Head of caudate nucleus (tissue), 42 donors: ENCODE data around the gene CRYBG3.
A peak's percentile ranks its signal among the peaks of the same experiment; 100 is the strongest.

Experiments
- DNase-seq, 42 donors: peaks; one replicate each; pipeline versions ENCODE4 v3.0.0 to v3.0.0-alpha.2; 2020 to 2021; ENCODE audit warnings: mixed read lengths in 7 of 42
- intact Hi-C: fragments of 100-400 bp; cut with DNase I; formaldehyde crosslinking; loops from one replicate; pipeline ENCODE4 v1.15.0; 2022

Gene CRYBG3

DNA sequence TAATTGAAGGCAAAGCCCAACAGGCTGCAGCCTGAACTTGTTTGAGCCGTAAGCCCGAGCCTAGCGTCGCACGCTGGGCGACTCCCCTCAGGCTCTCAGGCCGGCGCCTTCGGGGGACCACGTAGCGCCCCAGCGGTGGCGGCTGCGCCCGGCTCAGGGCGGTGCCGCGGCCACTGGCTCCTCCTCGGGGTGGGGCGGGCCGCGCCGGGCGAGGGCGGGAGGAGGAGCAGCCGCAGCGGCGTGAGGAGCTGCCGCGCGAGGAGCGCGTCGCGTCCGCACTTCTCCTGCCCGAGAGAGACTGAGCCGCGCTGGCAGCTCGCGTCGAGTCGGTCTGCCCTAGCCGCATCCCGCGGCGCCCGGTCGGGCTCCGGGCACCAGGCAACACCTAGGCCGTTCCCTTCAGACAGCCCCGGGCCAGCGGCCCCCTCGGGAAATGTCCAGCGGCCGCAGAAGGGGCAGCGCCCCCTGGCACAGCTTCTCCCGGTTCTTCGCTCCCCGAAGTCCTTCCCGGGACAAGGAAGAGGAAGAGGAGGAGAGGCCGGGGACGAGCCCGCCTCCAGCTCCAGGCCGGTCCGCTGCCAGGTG lies at the start of gene CRYBG3:
Gene CRYBG3 (plus strand): TSS at position 238 of the 585 bp plus-strand sequence. CDS start 196 bp downstream, at position 434.
- intact Hi-C loops, result loop anchor here (5.0 to 10.0 kb wide), 2 partner anchors 53 to 150 kb away; partner anchors contain the start of gene RIOX2
- peak; percentile 54 to 94 (median 88) for DNase-seq

DNA sequence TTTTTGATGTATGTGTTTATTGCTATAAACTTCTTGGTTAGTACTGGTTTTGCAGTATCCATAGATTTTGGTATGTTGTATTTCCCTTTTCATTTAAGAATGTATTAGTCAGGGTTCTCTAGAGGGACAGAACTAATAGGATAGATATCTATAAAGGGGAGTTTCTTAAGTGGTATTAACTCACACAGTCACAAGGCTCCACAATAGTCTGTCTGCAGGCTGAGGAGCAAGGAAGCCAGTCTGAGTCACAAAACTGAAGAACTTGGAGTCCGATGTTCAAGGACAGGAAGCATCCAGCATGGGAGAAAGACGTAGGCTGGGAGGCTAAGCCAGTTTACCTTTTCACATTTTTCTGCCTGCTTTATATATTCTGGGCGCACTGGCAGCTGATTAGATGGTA lies 48.9 kb upstream of the CRYBG3 start:
- intact Hi-C loops, result no loop called here
- DNase-seq, result no peak

DNA sequence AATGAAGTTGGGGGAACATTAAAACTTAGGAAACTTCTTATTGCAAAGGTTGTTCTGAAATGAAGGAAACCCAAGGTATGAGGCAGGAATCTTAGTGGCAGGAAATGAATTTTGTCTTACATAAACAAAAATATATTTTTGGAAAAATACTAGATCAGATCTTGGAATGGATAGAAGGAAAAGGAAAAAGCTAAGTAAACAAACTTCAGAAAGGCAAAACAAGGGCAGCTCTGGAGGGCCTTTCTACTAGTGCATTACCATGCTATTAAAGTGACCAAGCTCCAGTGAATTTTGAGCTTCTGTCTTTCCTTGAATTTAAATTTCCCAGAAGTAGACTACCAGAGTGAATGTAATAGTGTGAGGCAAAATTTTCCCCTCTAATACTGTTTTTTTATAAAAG lies 43.7 kb upstream of the CRYBG3 start:
- intact Hi-C loops, result no loop called here
- DNase-seq, result no peak

DNA sequence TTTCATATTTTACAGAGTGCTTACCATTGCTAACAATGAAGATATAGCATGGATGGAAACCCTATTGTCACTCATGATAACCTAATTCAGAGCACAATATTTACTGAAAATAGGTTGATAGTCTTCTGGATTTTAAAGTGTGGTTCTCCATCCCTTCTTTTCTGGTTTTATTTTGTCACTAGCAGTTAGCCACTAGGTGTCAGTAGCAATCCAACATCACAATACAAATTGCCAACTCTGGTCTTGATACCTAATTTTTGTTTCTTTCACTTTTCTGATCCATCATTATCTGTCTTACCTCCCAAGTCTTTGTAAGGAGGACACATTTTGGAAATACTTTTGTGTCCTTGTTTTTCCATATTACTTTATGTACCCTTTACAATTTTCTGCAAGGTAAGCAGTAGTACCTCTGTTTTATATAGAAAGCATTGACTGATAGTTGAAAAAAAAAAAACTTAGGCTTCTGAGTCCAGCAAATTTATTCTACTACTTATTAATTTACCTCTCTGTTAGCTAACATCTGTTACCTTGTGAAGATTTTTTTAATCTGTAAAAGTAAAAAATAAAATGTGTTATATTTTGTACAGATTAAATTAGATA lies 28.3 kb upstream of the CRYBG3 start:
- intact Hi-C loops, result loop anchor here (5.0 kb wide), 1 partner anchor 229 kb away; no protein-coding TSS in a partner anchor
- peak in 8 of 42 donors; percentile 14 to 63 (median 24) for DNase-seq

DNA sequence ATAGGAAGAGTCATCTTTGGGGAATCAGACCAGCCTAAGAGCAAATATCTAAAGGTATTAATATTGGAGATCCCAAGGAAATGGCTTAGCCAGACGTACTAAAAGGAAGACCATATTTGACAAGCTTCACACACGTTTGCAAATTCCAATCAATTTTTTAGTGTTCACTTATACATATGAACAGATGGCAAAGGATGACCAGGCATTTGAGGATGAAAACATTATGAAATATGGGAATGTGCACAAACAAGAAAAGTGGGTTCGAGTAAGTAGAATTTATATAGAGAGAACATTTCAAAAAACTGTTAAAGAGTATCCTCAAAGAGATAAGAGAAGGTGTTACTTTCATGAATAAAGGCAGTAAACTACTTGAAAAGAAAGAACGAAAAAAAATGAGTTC lies 25.9 kb upstream of the CRYBG3 start:
- DNase-seq, result no peak
- intact Hi-C loops, result no loop called here

DNA sequence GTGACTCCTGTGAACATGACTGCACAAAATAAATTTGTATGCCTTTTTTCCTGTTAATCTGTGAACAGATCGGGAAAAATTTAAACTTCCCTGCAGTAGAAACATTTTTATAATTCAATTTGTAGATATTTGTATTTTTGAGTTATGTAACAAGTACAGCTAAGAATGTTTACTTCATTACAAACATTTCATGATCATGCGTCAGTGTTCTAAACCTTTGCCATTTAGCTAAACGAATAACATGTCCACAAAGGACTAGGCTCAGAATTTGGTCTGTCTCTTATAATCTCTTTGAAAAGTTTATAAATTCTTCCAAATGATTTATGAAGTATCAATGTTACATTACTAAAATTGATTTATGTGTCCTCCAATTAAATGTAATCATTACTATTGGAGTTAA lies 17.3 kb upstream of the CRYBG3 start:
- DNase-seq, result no peak
- intact Hi-C loops, result no loop called here

DNA sequence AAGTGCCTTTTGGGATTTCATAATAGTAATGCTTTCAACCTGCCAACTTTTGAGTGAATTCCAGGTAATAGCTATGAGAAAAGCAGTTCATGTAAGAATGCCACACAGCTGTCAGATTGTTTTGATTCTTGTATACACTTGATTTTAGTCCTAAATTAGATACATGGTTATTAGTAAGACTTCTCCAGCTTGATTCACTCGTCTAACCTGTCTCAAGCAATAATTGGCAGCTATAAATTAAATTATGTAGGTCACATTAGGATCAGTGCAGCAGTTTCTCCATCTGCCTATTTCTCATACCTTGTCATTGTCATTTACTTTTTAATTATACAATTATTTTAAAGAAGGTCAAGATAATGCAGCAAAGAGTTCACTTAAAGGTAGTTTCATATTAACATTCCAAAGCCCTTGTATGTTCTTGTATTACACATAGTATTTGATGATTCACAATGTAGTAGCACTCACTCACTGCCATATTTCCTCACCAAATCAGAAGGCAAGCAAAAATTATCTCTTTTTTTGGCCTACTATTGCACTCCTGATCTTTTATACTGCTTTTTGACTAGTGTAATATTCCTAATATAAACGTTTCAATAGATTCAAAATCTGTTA lies 10.9 kb upstream of the CRYBG3 start:
- DNase-seq, result no peak
- intact Hi-C loops, result no loop called here

DNA sequence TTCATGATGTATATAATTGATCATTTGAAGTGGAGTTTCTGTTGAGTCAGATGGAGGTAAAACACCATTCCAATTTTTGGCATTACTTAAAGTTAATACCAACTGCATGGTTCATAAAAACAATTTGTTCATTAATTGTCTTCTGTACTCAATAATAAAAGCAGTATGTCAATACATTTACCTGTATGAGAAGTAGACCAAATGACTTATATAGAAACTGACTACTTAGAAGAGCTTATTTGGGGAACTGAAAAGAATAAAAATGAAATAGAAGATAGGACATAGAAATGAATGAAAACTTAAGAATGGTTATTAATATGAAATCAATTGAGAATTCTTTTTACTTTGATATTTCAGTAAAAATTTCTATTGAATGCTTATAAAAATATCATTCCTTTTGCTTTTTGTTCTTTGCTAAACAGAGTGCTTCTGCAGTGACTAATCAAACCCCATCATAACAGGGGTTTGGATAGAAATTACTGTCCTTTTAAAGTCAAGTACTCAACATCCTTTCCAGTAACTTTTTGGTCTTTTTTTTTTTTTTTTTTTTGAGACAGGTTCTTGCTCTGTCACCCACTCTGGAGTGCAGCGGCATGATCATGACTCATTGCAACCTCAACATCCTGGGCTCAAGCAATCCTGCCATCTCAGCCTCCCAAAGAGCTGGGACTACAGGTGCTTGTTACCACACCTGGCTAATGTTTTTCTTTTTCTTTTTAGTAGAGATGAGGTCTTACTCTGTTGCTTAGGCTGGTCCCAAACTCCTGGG lies 6.5 kb upstream of the CRYBG3 start:
- intact Hi-C loops, result no loop called here
- DNase-seq, result peak in 3 of 42 donors; percentile 22 to 42 (median 38)

DNA sequence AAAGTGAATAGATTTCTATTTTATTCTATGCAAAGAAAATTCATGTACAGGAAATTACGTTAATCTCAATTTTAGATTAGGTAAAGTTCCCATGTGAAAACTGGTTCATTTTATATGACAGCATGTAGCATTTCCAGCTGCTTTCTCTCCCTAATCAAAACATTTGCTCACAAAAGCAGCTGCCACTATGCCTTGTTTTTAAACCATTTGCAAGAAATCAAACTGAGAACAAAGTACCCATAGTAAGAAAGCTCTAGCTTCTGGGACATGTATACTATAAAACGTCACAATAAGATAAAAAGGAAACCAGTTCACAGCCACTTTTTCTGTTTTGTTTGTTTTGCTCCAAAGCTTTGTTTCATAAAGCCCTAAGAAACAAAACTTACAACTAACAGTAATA lies 5.0 kb upstream of the CRYBG3 start:
- DNase-seq, result no peak
- intact Hi-C loops, result no loop called here

DNA sequence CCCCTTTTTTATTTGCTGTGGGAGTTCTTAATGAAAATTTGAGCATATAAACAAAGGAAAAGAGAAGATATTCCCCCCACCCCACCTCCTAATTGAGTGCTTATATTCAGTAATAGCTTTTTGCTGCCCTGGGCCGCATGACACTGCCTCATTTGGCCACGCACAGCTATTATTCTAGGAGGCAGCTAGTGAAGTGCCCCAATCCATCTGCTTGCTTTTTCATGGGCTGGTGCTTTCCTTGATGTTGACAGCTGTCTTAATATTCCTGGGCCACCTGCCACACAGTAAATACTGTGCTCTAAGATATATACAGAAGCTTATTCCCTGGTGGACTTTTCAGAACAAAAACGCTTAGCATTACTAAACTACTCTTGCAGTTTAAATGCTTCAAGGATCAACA lies 3.8 kb upstream of the CRYBG3 start:
- peak in 3 of 42 donors; percentile 9 to 24 (median 12) for DNase-seq
- intact Hi-C loops, result no loop called here

DNA sequence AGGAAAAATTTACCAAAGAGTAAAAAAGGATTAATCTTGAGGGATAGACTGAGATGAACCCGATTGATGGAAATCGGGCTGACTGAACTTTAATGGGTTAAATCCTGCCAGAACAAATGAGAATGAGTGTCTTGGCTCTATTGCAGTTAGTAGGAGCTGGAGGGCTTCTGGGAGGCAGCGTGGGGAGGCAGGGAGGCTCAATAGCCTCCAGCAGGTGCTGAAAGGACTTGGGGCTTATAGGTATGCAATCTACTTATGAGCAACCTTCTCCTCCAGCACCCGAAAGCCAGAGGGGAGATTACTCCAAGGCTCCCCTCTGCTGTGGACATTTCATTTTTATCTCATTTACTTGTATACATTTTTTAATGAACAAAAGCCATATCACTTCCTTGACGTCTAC lies 1.0 kb upstream of the CRYBG3 start:
- no peak for DNase-seq
- intact Hi-C loops, result loop anchor here (5.0 to 10.0 kb wide), 2 partner anchors 54 to 152 kb away; partner anchors contain the start of gene RIOX2

DNA sequence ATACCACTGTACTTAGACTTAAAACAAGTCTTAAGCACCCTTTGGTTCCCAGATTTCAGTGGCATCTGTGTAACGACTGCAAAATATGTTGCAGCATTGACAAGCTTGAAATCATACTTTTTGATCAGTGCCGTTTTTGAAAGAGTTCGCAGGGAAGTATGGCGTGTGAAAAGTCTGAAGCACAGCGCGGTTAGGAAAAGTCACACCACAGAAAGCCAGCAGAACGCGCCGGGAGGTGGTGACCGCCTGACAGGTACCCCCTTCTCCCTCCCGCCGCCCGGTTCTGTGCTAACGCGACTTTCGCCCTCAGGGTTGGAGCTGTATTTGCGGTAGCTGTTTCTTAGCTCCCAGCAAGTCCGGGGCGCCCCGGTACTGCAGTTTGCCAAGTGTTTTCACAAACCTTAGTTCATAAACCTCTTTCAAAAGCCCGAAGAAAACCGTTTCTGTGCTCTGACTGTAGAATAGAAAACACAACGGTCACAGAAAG lies 481 bp upstream of the CRYBG3 start:
- intact Hi-C loops, result loop anchor here (5.0 to 10.0 kb wide), 2 partner anchors 53 to 151 kb away; partner anchors contain the start of gene RIOX2
- peak in 40 of 42 donors; percentile 21 to 76 (median 55) for DNase-seq

DNA sequence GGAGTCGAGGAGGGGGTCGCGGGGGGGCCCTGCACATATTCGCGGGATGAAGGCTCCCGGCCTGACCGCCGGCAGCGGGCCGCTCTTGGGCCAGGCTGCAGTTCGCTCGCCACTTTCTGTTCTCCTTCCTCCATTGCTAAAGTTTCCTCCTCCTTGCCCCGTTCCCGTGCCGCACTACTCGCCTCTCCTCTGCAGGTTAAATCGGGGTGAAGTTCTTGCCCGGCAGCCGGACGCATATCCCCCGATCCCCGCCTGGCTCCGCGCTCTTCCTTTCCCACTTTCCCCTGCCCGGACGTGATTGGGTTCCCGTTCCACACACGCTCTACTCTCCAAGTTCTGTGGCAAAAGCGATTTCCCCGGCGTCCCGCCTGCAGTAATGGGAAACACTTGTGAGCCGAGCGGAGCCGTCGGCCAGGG lies 556 bp downstream of the CRYBG3 start:
- intact Hi-C loops, result loop anchor here (5.0 to 10.0 kb wide), 2 partner anchors 52 to 150 kb away; partner anchors contain the start of gene RIOX2
- DNase-seq, result peak; percentile 20 to 82 (median 60)

DNA sequence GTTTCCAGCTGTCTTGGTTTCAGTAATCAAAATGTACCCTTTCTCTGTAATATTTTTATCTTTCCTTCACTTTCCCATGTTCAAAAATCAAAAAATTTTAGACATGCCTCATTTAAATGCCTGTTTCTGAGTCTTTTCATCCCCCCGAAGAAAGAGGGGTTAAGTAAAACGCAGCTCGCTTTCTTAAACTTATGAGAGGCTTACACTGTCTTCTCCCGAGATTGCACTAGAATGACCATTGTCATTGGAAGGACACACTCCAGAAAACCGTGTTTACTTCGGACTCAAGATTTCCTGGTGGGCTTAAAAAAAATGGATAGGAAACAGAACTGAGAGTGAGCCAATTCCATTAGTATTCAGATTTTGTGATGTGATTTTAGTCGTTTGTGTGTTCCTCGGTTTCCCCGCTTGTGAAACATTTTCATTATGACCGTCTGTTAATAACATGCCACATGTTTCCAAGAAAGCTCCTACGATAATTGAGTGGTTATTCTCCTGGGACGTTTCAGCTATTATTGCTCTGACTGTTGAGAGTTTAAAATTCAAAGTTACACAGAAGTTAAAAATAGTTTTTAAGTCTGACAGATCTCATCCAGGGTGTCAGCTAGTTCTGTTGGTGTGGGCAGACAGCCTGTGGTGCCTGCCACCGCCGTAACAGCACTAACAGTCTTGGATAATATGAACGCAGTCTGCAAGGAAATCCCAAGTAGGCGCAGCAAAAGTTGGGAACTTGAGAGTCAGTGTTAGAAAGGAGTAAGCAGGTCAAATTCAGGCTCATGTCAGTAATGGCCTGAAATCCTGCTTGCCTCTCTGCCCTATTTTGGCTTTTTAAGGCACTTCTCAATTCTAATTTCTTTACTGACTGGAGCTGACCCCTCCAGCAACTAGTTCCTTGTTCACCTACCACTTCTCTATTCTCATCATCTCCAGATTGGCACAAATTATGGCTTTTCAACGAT lies 1.5 kb downstream of the CRYBG3 start:
- intact Hi-C loops, result loop anchor here (5.0 to 10.0 kb wide), 2 partner anchors 51 to 149 kb away; partner anchors contain the start of gene RIOX2
- peak; percentile 21 to 82 (median 54) for DNase-seq

DNA sequence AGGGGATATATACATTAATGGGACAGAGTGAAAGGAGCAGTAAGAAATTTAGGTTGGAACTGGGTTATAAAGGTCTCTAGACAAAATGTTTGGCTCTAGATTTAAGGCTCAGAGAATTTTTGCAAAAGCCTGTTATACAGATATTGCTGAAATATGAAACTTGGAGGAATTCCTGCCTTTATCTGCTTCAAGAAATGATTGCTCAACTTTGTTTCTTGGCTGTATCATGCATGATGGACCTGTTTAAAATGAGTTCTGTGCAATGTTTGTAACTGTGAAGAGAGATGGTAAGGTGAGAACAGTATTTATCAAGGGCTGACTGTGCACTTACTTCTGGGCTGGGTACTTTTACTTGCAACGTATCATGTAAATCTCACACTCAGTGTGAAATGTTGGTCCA lies 3.3 kb downstream of the CRYBG3 start:
- intact Hi-C loops, result loop anchor here (10.0 kb wide), 1 partner anchor 50 kb away; no protein-coding TSS in a partner anchor

DNA sequence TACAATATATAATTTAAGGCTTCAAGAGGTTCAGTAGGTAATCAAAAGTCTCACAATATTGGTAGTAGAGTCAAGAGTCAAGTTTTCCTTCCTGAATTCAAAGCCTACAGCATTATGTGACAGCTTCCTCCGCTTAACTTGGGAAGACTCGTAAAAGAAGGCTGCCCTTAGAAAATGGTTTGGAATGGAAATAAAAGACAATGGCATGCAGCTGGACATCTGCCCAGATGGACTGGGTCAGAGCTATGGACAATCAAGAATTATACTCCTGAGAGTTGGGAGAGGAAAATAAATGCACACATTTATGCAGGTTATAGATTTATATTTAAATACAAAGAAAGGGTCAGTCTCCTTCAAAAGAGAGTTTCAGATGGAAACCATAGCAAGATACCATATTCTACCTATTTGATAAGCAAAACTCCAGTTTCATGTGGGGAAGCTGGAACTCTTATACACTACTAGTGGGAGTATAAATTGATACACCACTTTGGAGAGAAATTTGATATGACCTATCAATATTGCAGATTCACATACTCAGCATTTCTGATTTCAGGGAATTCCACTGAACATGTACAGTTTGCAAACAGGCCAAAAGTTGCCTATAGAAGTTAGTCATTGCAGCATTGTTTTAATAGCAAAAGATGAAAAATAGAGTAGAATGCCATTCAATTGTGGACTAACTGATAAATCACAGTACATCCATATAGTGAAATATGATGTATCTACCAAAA lies 6.1 kb downstream of the CRYBG3 start:
- DNase-seq, result peak in 37 of 42 donors; percentile 18 to 84 (median 50)
- intact Hi-C loops, result loop anchor here (10.0 kb wide), 1 partner anchor 47 kb away; no protein-coding TSS in a partner anchor

More for the DNA sequence above, 3.3 kb downstream of the CRYBG3 start:
- no peak for DNase-seq

DNA sequence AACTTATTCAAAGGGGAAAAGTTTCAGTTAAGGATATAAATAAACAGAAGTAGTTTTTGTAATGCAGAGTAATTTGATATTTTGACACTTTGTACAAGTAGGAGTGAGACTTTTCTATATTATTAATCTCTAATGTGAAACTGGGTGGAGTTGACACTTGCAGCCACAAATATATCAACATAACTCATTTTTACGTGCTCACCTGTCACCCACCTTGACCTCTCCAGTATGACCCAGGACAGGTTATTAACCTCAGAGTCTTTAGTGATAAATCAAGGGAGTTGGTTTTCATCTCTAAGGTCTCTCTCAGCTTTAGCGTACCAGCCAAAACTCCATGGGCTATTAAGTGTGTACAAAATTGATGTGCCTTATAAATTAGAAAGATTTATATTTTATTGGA lies 7.4 kb downstream of the CRYBG3 start:
- intact Hi-C loops, result loop anchor here (10.0 kb wide), 1 partner anchor 46 kb away; no protein-coding TSS in a partner anchor
- DNase-seq, result no peak
